Left ventricle myocardium superior (tissue), 1 donor: Measurements from ENCODE around the gene FGB. TPM values are rescaled to one million over a fixed set of nuclear protein-coding genes. Genes with fewer than 3 reads are reported as not detected.

Experiments used
- ATAC-seq: fragments of 200-7000 bp; cut with Tn5 transposase; one replicate; pipeline ENCODE4 v1.9.1; 2020; ENCODE audit warnings: mild to moderate bottlenecking, moderate library complexity
- DNase-seq: peaks from one replicate; pipeline ENCODE4 v3.0.0-alpha.2; 2020
- intact Hi-C: fragments of 100-400 bp; cut with micrococcal nuclease; formaldehyde crosslinking; loops from one replicate; pipeline ENCODE4 v1.11.0; 2022
- total RNA-seq: library from RNA; stranded (reverse); fragmentation: NEBNext Ultra II Directional; extraction: Animal tissue kit (Norgen Biotek cat#: 25700); gene quantifications from one replicate; pipeline ENCODE4 v1.2.1, GENCODE V29; 2021
- donor health status: DM: no; HTN: yes; CAD: no; lungs with severe emphysema.

Gene FGB
- total RNA-seq, 1 donor from 2014 or later: not detected

GRCh38 chr4:154560824-154561231 is 2.0 kb upstream of the FGB start:
- no peak for ATAC-seq
- intact Hi-C loops: no loop called here

DNA sequence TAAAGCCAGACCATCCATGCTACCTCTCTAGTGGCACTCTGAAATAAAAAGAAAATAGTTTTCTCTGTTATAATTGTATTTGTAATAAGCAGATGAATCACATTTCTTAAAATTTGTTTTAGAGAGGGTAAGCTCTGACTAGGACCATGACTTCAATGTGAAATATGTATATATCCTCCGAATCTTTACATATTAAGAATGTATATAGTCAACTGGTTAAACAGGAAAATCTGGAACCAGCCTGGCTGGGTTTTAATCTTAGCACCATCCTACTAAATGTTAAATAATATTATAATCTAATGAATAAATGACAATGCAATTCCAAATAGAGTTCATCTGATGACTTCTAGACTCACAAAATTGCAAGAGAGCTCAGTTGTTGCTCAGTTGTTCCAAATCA is 1.5 kb downstream of the FGB start:
- intact Hi-C loops: no loop called here
- DNase-seq (no peak), ATAC-seq (no peak)

More at GRCh38 chr4:154560824-154561231, 2.0 kb upstream of the FGB start:
- no peak for DNase-seq

DNA sequence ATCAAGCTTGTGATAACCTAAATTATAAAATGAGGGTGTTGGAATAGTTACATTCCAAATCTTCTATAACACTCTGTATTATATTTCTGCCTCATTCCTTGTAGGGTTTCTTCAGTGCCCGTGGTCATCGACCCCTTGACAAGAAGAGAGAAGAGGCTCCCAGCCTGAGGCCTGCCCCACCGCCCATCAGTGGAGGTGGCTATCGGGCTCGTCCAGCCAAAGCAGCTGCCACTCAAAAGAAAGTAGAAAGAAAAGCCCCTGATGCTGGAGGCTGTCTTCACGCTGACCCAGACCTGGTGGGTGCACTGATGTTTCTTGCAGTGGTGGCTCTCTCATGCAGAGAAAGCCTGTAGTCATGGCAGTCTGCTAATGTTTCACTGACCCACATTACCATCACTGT is 2.9 kb downstream of the FGB start:
- intact Hi-C loops: no loop called here
- ATAC-seq (no peak), DNase-seq (no peak)

GRCh38 chr4:154566639-154567204 is 3.9 kb downstream of the FGB start:
- no peak for ATAC-seq
- DNase-seq: no peak
- intact Hi-C loops: no loop called here

DNA sequence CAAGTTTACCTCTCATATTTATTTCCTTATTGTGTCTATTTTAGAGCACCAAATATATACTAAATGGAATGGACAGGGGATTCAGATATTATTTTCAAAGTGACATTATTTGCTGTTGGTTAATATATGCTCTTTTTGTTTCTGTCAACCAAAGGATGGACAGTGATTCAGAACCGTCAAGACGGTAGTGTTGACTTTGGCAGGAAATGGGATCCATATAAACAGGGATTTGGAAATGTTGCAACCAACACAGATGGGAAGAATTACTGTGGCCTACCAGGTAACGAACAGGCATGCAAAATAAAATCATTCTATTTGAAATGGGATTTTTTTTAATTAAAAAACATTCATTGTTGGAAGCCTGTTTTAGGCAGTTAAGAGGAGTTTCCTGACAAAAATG is 6.2 kb downstream of the FGB start:
- no peak for DNase-seq
- intact Hi-C loops: no loop called here
- no peak for ATAC-seq

GRCh38 chr4:154569584-154569983 is 6.8 kb downstream of the FGB start:
- ATAC-seq (no peak), DNase-seq (no peak)
- intact Hi-C loops: no loop called here

- intact Hi-C loops: no loop called here
- no peak for ATAC-seq
- DNase-seq: no peak
These were observed 10.5 kb downstream of the FGB start for GRCh38 chr4:154573190-154573870.

DNA sequence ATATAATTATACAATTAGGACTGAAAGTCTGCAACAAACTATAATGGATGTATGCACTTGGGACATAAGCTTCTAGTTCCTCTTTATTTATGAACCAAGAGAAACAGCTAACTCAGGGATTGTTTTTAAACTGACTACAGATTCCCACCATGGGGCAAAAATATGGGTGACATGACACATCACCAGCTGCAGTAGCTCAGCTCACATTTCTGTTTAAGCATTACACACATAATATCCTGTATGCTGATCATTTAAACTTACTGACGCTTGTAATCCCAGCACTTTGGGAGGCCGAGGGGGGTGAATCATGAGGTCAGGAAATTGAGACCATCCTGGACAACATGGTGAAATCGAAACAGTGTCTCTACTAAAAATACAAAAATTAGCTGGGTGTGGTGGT is 11.5 kb downstream of the FGB start:
- no peak for DNase-seq
- no peak for ATAC-seq
- intact Hi-C loops: no loop called here

DNA sequence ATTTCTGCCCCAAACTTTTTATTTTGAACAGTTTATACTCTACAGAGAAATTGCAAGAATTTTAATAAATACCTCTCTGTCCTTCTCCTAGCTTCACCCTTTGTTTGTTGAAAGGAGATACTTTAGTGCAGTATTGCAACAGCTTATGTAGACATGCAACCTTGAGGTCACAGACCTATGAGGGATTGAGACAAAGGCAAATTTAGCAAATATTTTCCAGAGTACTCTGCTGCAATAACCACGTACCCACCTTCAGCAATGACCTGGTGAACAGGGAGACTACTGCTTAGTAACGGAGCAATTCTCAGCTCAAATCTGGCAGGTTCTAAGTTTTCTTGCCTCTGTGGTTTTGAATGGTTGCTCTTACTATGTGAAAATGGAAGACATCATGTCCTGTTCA is 14.5 kb downstream of the FGB start:
- intact Hi-C loops: no loop called here
- no peak for DNase-seq
- no peak for ATAC-seq

GRCh38 chr4:154578919-154579318 is 16.1 kb downstream of the FGB start:
- ATAC-seq (no peak), DNase-seq (no peak)
- intact Hi-C loops: no loop called here

- ATAC-seq (no peak), DNase-seq (no peak)
- intact Hi-C loops: no loop called here
These were observed 17.1 kb downstream of the FGB start for GRCh38 chr4:154579927-154580326.

DNA sequence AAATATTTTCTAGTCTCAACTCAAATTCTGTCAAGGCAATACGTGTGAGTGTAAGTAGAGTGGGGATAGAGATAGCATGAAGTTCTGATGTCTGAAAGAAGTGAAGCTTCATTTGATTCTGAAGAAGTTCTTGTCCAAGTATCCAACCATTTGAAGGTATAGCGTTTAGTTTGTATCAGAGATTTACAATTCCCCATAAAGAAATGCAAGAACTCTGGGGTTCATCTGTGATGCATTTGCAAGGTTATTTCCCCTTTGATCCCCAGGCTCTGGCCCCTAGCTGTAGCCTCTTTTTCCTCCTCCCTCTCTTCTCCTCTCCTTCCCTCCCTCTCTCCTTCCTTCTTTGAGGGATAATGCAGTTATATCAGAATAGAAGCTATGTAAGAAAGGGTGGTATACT is 19.9 kb downstream of the FGB start:
- ATAC-seq: no peak
- no peak for DNase-seq
- intact Hi-C loops: no loop called here

GRCh38 chr4:154583230-154583629 is 20.4 kb downstream of the FGB start:
- DNase-seq (no peak), ATAC-seq (no peak)
- intact Hi-C loops: no loop called here

DNA sequence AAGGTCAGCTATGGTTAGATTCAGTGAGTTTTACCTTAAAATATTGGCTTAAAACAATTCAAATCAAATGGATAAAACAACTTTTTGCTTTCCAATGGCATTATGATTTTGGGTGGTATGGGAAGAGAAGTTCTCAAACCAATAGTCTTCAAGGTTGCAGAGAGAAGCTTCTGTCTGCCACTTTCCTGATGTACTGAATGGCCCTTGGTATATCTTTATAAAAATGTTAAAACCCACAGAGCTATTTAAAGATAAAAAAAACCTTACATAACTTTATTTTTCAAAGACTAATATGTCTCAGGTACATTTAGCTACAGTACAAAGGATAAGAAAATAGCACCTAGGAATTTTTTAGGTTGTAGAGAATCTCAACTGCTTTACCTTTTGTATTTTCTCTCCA is 20.9 kb downstream of the FGB start:
- DNase-seq (no peak), ATAC-seq (no peak)
- intact Hi-C loops: no loop called here

DNA sequence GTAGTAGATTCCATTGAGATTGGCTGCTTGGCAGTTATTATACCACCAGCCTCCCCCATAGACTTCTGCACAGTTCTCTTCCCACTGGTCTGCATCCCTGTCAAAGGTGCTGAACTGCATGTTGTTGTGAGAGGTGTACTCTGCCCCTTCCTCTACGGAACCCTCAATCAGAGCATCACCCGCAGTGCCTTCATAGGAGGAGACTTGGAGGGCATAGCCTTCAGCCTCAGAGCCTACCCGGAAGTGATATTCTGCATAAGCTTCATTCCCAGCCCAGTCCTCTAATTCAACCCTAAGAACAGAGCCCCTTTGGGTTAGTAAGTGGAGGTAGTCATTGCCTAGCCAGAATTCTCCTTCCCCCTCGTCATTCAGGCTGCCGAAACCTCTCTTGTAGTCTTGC is 21.4 kb downstream of the FGB start:
- intact Hi-C loops: no loop called here
- ATAC-seq: no peak
- no peak for DNase-seq

DNA sequence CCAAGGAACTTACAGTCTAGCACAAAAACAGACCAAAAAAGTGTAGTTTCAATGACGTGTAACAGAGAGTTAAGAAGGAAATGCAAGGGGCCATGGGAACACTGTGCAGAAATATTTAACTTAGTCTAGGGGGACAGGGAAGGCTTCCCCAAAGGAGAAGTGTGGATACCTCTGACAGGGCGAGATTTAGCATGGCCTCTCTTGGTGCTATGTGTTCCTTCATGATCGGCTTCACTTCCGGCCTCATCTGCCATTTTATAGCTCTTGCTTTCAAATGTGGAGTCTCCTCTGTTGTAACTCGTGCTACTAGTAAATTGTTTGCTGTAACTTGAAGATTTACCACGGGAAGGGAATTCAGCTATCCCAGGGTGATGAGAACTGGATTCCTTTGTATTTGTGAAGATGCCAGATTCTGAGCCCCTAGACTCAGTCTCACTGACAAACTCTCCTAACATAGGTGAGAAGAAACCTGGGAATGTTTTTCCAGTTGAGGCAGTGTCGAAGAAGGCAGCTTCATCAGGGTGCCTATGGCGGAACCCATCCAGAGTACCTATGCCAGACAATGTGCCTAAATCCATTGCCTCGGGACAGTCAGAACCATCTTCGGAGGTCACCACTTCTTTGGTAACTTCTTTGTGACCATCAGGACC is 22.7 kb downstream of the FGB start:
- ATAC-seq (no peak), DNase-seq (no peak)
- intact Hi-C loops: no loop called here

DNA sequence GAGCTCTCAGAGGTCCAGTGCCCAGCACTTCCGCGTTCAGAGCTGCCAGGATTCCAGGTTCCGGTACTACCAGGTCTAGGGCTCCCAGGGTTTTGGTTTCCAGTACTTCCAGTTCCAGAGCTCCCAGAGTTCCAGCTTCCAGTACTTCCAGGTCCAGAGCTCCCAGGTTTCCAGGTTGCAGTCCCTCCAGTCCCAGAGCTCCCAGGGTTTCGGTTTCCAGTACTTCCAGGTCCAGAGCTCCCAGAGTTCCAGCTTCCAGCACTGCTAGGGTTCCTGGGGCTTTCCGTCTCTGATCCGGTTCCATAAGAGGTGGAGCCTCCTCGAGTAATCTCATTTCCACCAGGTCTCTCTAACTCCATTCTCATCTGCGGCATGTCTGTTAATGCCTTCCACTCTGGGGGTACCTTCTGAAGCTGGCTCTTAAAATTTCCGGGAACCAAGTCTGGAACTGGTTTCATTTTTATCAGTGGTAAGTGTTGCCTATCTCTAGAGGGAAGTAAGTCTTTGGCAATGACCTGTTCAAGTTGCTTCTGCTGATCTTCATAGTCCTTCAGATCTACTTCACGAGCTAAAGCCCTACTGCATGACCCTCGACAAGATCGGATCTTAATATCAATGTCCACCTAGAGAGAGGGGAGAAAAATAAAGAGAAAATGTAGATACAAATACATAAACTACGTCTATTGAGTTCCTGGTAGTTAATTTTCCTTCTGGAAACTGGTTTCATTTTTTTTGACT is 23.7 kb downstream of the FGB start:
- no peak for DNase-seq
- ATAC-seq: no peak
- intact Hi-C loops: no loop called here

GRCh38 chr4:154588198-154588597 is 25.4 kb downstream of the FGB start:
- DNase-seq: no peak
- no peak for ATAC-seq
- intact Hi-C loops: no loop called here

GRCh38 chr4:154589296-154590197 is 26.7 kb downstream of the FGB start:
- intact Hi-C loops: no loop called here
- no peak for ATAC-seq
- no peak for DNase-seq
